Nephron (organoid): ENCODE measurements around the gene RCOR3.
"Not testable (repeated sequence)": the region's sequence is repeated elsewhere in the genome, so short reads cannot be mapped to it uniquely, and the experiment has no call there.

Experiments
- H3K27ac Mint-ChIP-seq, 3 experiments: 2 replicates each; pipeline ENCODE4 v1.8.0; 2020; ENCODE audit warnings: mixed read lengths in 3 of 3, mild to moderate bottlenecking in 2 of 3, moderate library complexity in 1 of 3
- H3K27me3 Mint-ChIP-seq: 2 replicates; pipeline ENCODE4 v1.8.0; 2021; ENCODE audit warnings: low read depth, mild to moderate bottlenecking, moderate library complexity, mixed read lengths
- H3K36me3 Mint-ChIP-seq: 2 replicates; pipeline ENCODE4 v1.8.0; 2020; ENCODE audit warnings: low read depth, mixed read lengths
- H3K4me1 Mint-ChIP-seq: 2 replicates; pipeline ENCODE4 v1.8.0; 2020; ENCODE audit warnings: mixed read lengths
- H3K4me3 Mint-ChIP-seq, 3 experiments: 2 replicates each; pipeline ENCODE4 v1.8.0; 2020; ENCODE audit warnings: mild to moderate bottlenecking in 3 of 3, mixed read lengths in 3 of 3, moderate library complexity in 2 of 3
- H3K9me3 Mint-ChIP-seq: 2 replicates; pipeline ENCODE4 v1.8.0; 2020; ENCODE audit warnings: mixed read lengths
- TF ChIP-seq, protein P1 (sequence below), 3 experiments: fragments of 200-600 bp; sonication (generic); IDR thresholded peaks; one replicate each; pipeline ENCODE4 v1.5.0; 2021; ENCODE audit warnings: antibody characterized with exemption in 3 of 3; ENCODE audit not compliant: unreplicated experiment in 3 of 3

Gene RCOR3

DNA sequence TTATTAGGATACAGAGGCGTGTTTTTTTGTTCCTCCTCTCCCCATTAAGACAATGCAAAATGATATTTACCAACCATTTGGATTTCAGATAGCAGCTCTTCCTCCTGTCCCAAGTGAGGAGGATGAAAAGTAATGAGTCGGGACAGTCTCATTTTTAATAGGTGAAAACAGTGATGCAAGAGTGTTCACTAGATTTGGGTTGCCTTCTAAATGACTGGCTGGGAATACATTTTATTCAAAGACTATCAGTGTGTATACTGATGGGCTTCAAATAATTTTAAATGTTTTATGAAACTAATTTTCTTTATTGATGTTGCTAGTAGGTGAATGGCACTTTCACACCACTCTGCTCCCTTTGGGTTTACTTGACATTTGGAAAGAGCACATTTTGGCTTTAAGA, 2.1 kb downstream of the RCOR3 start:
- Mint-ChIP-seq H3K9me3 (no peaks in the 10 kb centered on the region), H3K27ac (peak overlapping the region; percentile 93 to 100 (median 100)), H3K27me3 (no peaks in the 10 kb centered on the region), H3K36me3 (peaks cover 25% of the 10 kb centered on the region), H3K4me1 (peaks cover 27% of the 10 kb centered on the region), H3K4me3 (peak overlapping the region; percentile 87 to 97 (median 89))
- TF ChIP-seq, protein P1, sequence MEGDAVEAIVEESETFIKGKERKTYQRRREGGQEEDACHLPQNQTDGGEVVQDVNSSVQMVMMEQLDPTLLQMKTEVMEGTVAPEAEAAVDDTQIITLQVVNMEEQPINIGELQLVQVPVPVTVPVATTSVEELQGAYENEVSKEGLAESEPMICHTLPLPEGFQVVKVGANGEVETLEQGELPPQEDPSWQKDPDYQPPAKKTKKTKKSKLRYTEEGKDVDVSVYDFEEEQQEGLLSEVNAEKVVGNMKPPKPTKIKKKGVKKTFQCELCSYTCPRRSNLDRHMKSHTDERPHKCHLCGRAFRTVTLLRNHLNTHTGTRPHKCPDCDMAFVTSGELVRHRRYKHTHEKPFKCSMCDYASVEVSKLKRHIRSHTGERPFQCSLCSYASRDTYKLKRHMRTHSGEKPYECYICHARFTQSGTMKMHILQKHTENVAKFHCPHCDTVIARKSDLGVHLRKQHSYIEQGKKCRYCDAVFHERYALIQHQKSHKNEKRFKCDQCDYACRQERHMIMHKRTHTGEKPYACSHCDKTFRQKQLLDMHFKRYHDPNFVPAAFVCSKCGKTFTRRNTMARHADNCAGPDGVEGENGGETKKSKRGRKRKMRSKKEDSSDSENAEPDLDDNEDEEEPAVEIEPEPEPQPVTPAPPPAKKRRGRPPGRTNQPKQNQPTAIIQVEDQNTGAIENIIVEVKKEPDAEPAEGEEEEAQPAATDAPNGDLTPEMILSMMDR (IDR thresholded peaks at IDR 0.05; ENCODE audit: unreplicated experiment in 3 of 3), result no peak

GRCh38 chr1:211263022-211263421, 3.9 kb downstream of the RCOR3 start:
- H3K4me1 Mint-ChIP-seq, H3K4me3 Mint-ChIP-seq, H3K9me3 Mint-ChIP-seq, H3K27ac Mint-ChIP-seq, H3K27me3 Mint-ChIP-seq: not testable (repeated sequence)
- peaks cover 34% of the 10 kb centered on the region for H3K36me3 Mint-ChIP-seq

- no peaks in the 10 kb centered on the region for H3K4me1 Mint-ChIP-seq
- no peak overlapping the region for H3K27ac Mint-ChIP-seq
- no peak overlapping the region for H3K4me3 Mint-ChIP-seq
- H3K9me3 Mint-ChIP-seq, result no peaks in the 10 kb centered on the region
- H3K27me3 Mint-ChIP-seq, result no peaks in the 10 kb centered on the region
- H3K36me3 Mint-ChIP-seq, result peaks cover 42% of the 10 kb centered on the region
- TF ChIP-seq, protein P1 (IDR thresholded peaks at IDR 0.05; ENCODE audit: unreplicated experiment in 3 of 3), result no peak
These were observed 8.2 kb downstream of the RCOR3 start for GRCh38 chr1:211267204-211267857.

GRCh38 chr1:211279340-211279739, 20.2 kb downstream of the RCOR3 start:
- no peak overlapping the region for H3K27ac Mint-ChIP-seq
- H3K4me3 Mint-ChIP-seq, result no peak overlapping the region
- TF ChIP-seq, protein P1 (IDR thresholded peaks at IDR 0.05; ENCODE audit: unreplicated experiment in 3 of 3), result no peak
- H3K9me3 Mint-ChIP-seq, result no peaks in the 10 kb centered on the region
- no peaks in the 10 kb centered on the region for H3K4me1 Mint-ChIP-seq
- H3K36me3 Mint-ChIP-seq, result peaks cover 35% of the 10 kb centered on the region
- no peaks in the 10 kb centered on the region for H3K27me3 Mint-ChIP-seq

- Mint-ChIP-seq H3K4me3 (no peak overlapping the region), H3K27ac (no peak overlapping the region), H3K36me3 (peaks cover 42% of the 10 kb centered on the region), H3K4me1 (no peaks in the 10 kb centered on the region), H3K9me3 (no peaks in the 10 kb centered on the region), H3K27me3 (no peaks in the 10 kb centered on the region)
- TF ChIP-seq, protein P1 (IDR thresholded peaks at IDR 0.05; ENCODE audit: unreplicated experiment in 3 of 3), result no peak
These were observed 21.7 kb downstream of the RCOR3 start for GRCh38 chr1:211280910-211281309.

- peaks cover 42% of the 10 kb centered on the region for H3K36me3 Mint-ChIP-seq
- H3K4me3 Mint-ChIP-seq, result no peak overlapping the region
- TF ChIP-seq, protein P1 (IDR thresholded peaks at IDR 0.05; ENCODE audit: unreplicated experiment in 3 of 3), result no peak
- H3K27me3 Mint-ChIP-seq, result no peaks in the 10 kb centered on the region
- no peak overlapping the region for H3K27ac Mint-ChIP-seq
- no peaks in the 10 kb centered on the region for H3K9me3 Mint-ChIP-seq
- no peaks in the 10 kb centered on the region for H3K4me1 Mint-ChIP-seq
These were observed 22.3 kb downstream of the RCOR3 start for GRCh38 chr1:211281320-211282022.
